ENCODE data around the gene PGAP1. TPM values are rescaled to one million over a fixed set of nuclear protein-coding genes. Genes with fewer than 3 reads are reported as not detected.

Gene PGAP1
- total and polyA plus RNA-seq, 5 donors from 2014 or later = 1.1 to 19.2 (median 2.2) TPM

- peaks cover 0 to 2% (median 0%) of the 10 kb centered on the region in 7 donors for H3K9me3 Mint-ChIP-seq
- peaks cover 32 to 46% (median 37%) of the 10 kb centered on the region in 4 donors for H3K4me1 Mint-ChIP-seq
- Histone ChIP-seq H3K4me3 (ENCODE audit: low read depth, low read length) (peak overlapping the region; percentile 96), H3K27me3 (ENCODE audit: control insufficient read depth, insufficient read depth, low read length) (no peaks in the 10 kb centered on the region), H3K4me1 (ENCODE audit: control insufficient read depth, insufficient read depth, low read length, poor library complexity, severe bottlenecking) (peaks cover 38% of the 10 kb centered on the region), H3K9me3 (ENCODE audit: control insufficient read depth in 2 of 2, low read length in 2 of 2) (no peaks in the 10 kb centered on the region), H3K27ac (ENCODE audit: insufficient read depth, low read length, poor library complexity, severe bottlenecking) (peak overlapping the region; percentile 70), H3K36me3 (ENCODE audit: control insufficient read depth, insufficient read depth, low read length) (no peaks in the 10 kb centered on the region)
- DNase-seq (peak in 1 of 3 donors; percentile 42), ATAC-seq (ENCODE audit: low read depth in 2 of 2) (no peak)
- peaks cover 8% of the 10 kb centered on the region for H3K27me3 Mint-ChIP-seq
- peak overlapping the region; percentile 95 to 98 (median 97) for H3K4me3 Mint-ChIP-seq
- H3K27ac Mint-ChIP-seq = peak overlapping the region; percentile 93 to 95 (median 94)
- no peaks in the 10 kb centered on the region for H3K36me3 Mint-ChIP-seq
These were observed 542 bp downstream of the PGAP1 start for GRCh38 chr2:196925768-196926561.

GRCh38 chr2:196925051-196925767 lies 1.3 kb downstream of the PGAP1 start:
- Histone ChIP-seq H3K4me3 (ENCODE audit: low read depth, low read length) (peak overlapping the region; percentile 96), H3K36me3 (ENCODE audit: control insufficient read depth, insufficient read depth, low read length) (no peaks in the 10 kb centered on the region), H3K27me3 (ENCODE audit: control insufficient read depth, insufficient read depth, low read length) (no peaks in the 10 kb centered on the region), H3K9me3 (ENCODE audit: control insufficient read depth in 2 of 2, low read length in 2 of 2) (no peaks in the 10 kb centered on the region), H3K27ac (ENCODE audit: insufficient read depth, low read length, poor library complexity, severe bottlenecking) (no peak overlapping the region), H3K4me1 (ENCODE audit: control insufficient read depth, insufficient read depth, low read length, poor library complexity, severe bottlenecking) (peaks cover 38% of the 10 kb centered on the region)
- no peak for ATAC-seq (ENCODE audit: low read depth in 2 of 2)
- peaks cover 8% of the 10 kb centered on the region for H3K27me3 Mint-ChIP-seq
- DNase-seq = no peak
- H3K4me3 Mint-ChIP-seq = peak overlapping the region; percentile 95 to 98 (median 97)
- no peaks in the 10 kb centered on the region for H3K36me3 Mint-ChIP-seq
- H3K4me1 Mint-ChIP-seq = peaks cover 36 to 46% (median 42%) of the 10 kb centered on the region in 4 donors
- peaks cover 0 to 2% (median 0%) of the 10 kb centered on the region in 7 donors for H3K9me3 Mint-ChIP-seq
- peak overlapping the region; percentile 93 to 95 (median 94) for H3K27ac Mint-ChIP-seq

- Histone ChIP-seq H3K27ac (ENCODE audit: insufficient read depth, low read length, poor library complexity, severe bottlenecking) (no peak overlapping the region), H3K9me3 (ENCODE audit: control insufficient read depth in 2 of 2, low read length in 2 of 2) (no peaks in the 10 kb centered on the region), H3K27me3 (ENCODE audit: control insufficient read depth, insufficient read depth, low read length) (no peaks in the 10 kb centered on the region), H3K36me3 (ENCODE audit: control insufficient read depth, insufficient read depth, low read length) (no peaks in the 10 kb centered on the region), H3K4me1 (ENCODE audit: control insufficient read depth, insufficient read depth, low read length, poor library complexity, severe bottlenecking) (peaks cover 38% of the 10 kb centered on the region), H3K4me3 (ENCODE audit: low read depth, low read length) (peak overlapping the region; percentile 96)
- Mint-ChIP-seq H3K4me3 (peak overlapping the region in 3 of 4 donors; percentile 31 to 97 (median 64)), H3K4me1 (peaks cover 41 to 49% (median 45%) of the 10 kb centered on the region in 4 donors), H3K9me3 (peaks cover 0 to 2% (median 0%) of the 10 kb centered on the region in 7 donors), H3K27ac (no peak overlapping the region), H3K27me3 (peaks cover 8% of the 10 kb centered on the region), H3K36me3 (peaks cover 5% of the 10 kb centered on the region)
- peak in 1 of 3 donors; percentile 6 for DNase-seq
- no peak for ATAC-seq (ENCODE audit: low read depth in 2 of 2)
These were observed 2.5 kb downstream of the PGAP1 start for GRCh38 chr2:196924051-196924450.

- Histone ChIP-seq H3K27me3 (ENCODE audit: control insufficient read depth, insufficient read depth, low read length) (no peaks in the 10 kb centered on the region), H3K9me3 (ENCODE audit: control insufficient read depth in 2 of 2, low read length in 2 of 2) (no peaks in the 10 kb centered on the region), H3K4me1 (ENCODE audit: control insufficient read depth, insufficient read depth, low read length, poor library complexity, severe bottlenecking) (peaks cover 20% of the 10 kb centered on the region), H3K36me3 (ENCODE audit: control insufficient read depth, insufficient read depth, low read length) (peaks cover 4% of the 10 kb centered on the region), H3K27ac (ENCODE audit: insufficient read depth, low read length, poor library complexity, severe bottlenecking) (no peak overlapping the region), H3K4me3 (ENCODE audit: low read depth, low read length) (no peak overlapping the region)
- peaks cover 0 to 10% (median 1%) of the 10 kb centered on the region in 7 donors for H3K9me3 Mint-ChIP-seq
- peak overlapping the region in 1 of 3 donors; percentile 33 for H3K27ac Mint-ChIP-seq
- no peak for DNase-seq
- peak overlapping the region in 1 of 4 donors; percentile 33 for H3K4me3 Mint-ChIP-seq
- H3K4me1 Mint-ChIP-seq = peaks cover 31 to 42% (median 37%) of the 10 kb centered on the region in 4 donors
- no peak for ATAC-seq (ENCODE audit: low read depth in 2 of 2)
- H3K27me3 Mint-ChIP-seq = no peaks in the 10 kb centered on the region
- H3K36me3 Mint-ChIP-seq = peaks cover 19% of the 10 kb centered on the region
These were observed 7.6 kb downstream of the PGAP1 start for GRCh38 chr2:196918927-196919326.

- H3K4me3 ChIP-seq (ENCODE audit: low read depth, low read length) = no peak overlapping the region
- no peaks in the 10 kb centered on the region for H3K27me3 ChIP-seq (ENCODE audit: control insufficient read depth, insufficient read depth, low read length)
- peaks cover 19% of the 10 kb centered on the region for H3K36me3 Mint-ChIP-seq
- no peak for DNase-seq
- no peak for ATAC-seq (ENCODE audit: low read depth in 2 of 2)
- H3K27ac Mint-ChIP-seq = no peak overlapping the region
- H3K4me1 Mint-ChIP-seq = peaks cover 21 to 35% (median 29%) of the 10 kb centered on the region in 4 donors
- H3K27me3 Mint-ChIP-seq = no peaks in the 10 kb centered on the region
- H3K27ac ChIP-seq (ENCODE audit: insufficient read depth, low read length, poor library complexity, severe bottlenecking) = no peak overlapping the region
- H3K4me3 Mint-ChIP-seq = no peak overlapping the region
- H3K4me1 ChIP-seq (ENCODE audit: control insufficient read depth, insufficient read depth, low read length, poor library complexity, severe bottlenecking) = peaks cover 16% of the 10 kb centered on the region
- no peaks in the 10 kb centered on the region for H3K9me3 ChIP-seq (ENCODE audit: control insufficient read depth in 2 of 2, low read length in 2 of 2)
- H3K9me3 Mint-ChIP-seq = peaks cover 0 to 10% (median 1%) of the 10 kb centered on the region in 7 donors
- peaks cover 4% of the 10 kb centered on the region for H3K36me3 ChIP-seq (ENCODE audit: control insufficient read depth, insufficient read depth, low read length)
These were observed 8.7 kb downstream of the PGAP1 start for GRCh38 chr2:196917802-196918201.

GRCh38 chr2:196915507-196916189 lies 10.9 kb downstream of the PGAP1 start:
- Mint-ChIP-seq H3K36me3 (peaks cover 23% of the 10 kb centered on the region), H3K4me1 (peaks cover 12 to 27% (median 25%) of the 10 kb centered on the region in 4 donors), H3K27ac (peak overlapping the region; percentile 81 to 93 (median 92)), H3K4me3 (peak overlapping the region; percentile 2 to 71 (median 56)), H3K9me3 (peaks cover 0 to 10% (median 1%) of the 10 kb centered on the region in 7 donors), H3K27me3 (no peaks in the 10 kb centered on the region)
- Histone ChIP-seq H3K4me1 (ENCODE audit: control insufficient read depth, insufficient read depth, low read length, poor library complexity, severe bottlenecking) (peaks cover 12% of the 10 kb centered on the region), H3K27ac (ENCODE audit: insufficient read depth, low read length, poor library complexity, severe bottlenecking) (peak overlapping the region; percentile 67), H3K36me3 (ENCODE audit: control insufficient read depth, insufficient read depth, low read length) (peaks cover 4% of the 10 kb centered on the region), H3K9me3 (ENCODE audit: control insufficient read depth in 2 of 2, low read length in 2 of 2) (no peaks in the 10 kb centered on the region), H3K27me3 (ENCODE audit: control insufficient read depth, insufficient read depth, low read length) (no peaks in the 10 kb centered on the region), H3K4me3 (ENCODE audit: low read depth, low read length) (peak overlapping the region; percentile 57)
- ATAC-seq (ENCODE audit: low read depth in 2 of 2) (peak; percentile 63 to 70), DNase-seq (peak in 2 of 3 donors; percentile 30 to 71)

- H3K36me3 ChIP-seq (ENCODE audit: control insufficient read depth, insufficient read depth, low read length) = peaks cover 4% of the 10 kb centered on the region
- DNase-seq = peak in 2 of 3 donors; percentile 46 to 93
- H3K4me1 Mint-ChIP-seq = peaks cover 10 to 27% (median 22%) of the 10 kb centered on the region in 4 donors
- ATAC-seq (ENCODE audit: low read depth in 2 of 2) = peak; percentile 98 to 99
- no peaks in the 10 kb centered on the region for H3K27me3 Mint-ChIP-seq
- H3K27me3 ChIP-seq (ENCODE audit: control insufficient read depth, insufficient read depth, low read length) = no peaks in the 10 kb centered on the region
- H3K9me3 ChIP-seq (ENCODE audit: control insufficient read depth in 2 of 2, low read length in 2 of 2) = no peaks in the 10 kb centered on the region
- peak overlapping the region; percentile 2 to 71 (median 56) for H3K4me3 Mint-ChIP-seq
- peak overlapping the region; percentile 67 for H3K27ac ChIP-seq (ENCODE audit: insufficient read depth, low read length, poor library complexity, severe bottlenecking)
- H3K36me3 Mint-ChIP-seq = peaks cover 23% of the 10 kb centered on the region
- peak overlapping the region; percentile 81 to 93 (median 92) for H3K27ac Mint-ChIP-seq
- peaks cover 0 to 10% (median 1%) of the 10 kb centered on the region in 7 donors for H3K9me3 Mint-ChIP-seq
- H3K4me1 ChIP-seq (ENCODE audit: control insufficient read depth, insufficient read depth, low read length, poor library complexity, severe bottlenecking) = peaks cover 12% of the 10 kb centered on the region
- H3K4me3 ChIP-seq (ENCODE audit: low read depth, low read length) = peak overlapping the region; percentile 57
These were observed 11.5 kb downstream of the PGAP1 start for GRCh38 chr2:196914867-196915460.
